Peyer's patch (tissue), 4 donors: ENCODE measurements around the gene GPR141.

Experiments
- CTCF ChIP-seq, 6 experiments: fragments of 450-650 bp in 4 of 6; fragments of 200-600 bp in 2 of 6; sonication (generic) in 1 of 6; IDR thresholded peaks; one replicate each; pipeline ENCODE4 v1.5.1; 2017 to 2019; ENCODE audit warnings: antibody characterized with exemption in 6 of 6, mild to moderate bottlenecking in 3 of 6, moderate library complexity in 1 of 6
- POLR2A ChIP-seq, 2 donors: fragments of 450-650 bp; IDR thresholded peaks; one replicate each; pipeline ENCODE4 v1.5.1; 2017; ENCODE audit warnings: antibody characterized with exemption in 2 of 2, mild to moderate bottlenecking in 2 of 2, moderate library complexity in 2 of 2

- no peak for TF ChIP-seq CTCF (IDR thresholded peaks at IDR 0.05)
- TF ChIP-seq POLR2A (IDR thresholded peaks at IDR 0.05), result no peak
Observed at GRCh38 chr7:37758501-37759045, 75.0 kb downstream of the GPR141 start.
